Stimulated activated naive CD8-positive, alpha-beta T cell treated with anti-CD3 and anti-CD28 coated beads, Interleukin-15, amount 100 ng/mL, for 72 hours (primary cell): ENCODE data around the gene AGAP6.
"Not testable (repeated sequence)": the region's sequence is repeated elsewhere in the genome, so short reads cannot be mapped to it uniquely, and the experiment has no call there.

Experiments
- ATAC-seq: fragments of 150-1000 bp; cut with Tn5 transposase; 2 replicates; pipeline ENCODE4 v1.10.0; 2021; ENCODE audit warnings: mild to moderate bottlenecking, moderate library complexity
- DNase-seq, 2 donors: peaks; one replicate each; pipeline ENCODE4 v3.0.0; 2021 to 2022
- H3K27ac Mint-ChIP-seq, 2 donors: one replicate each; pipeline ENCODE4 v1.8.0; 2022; ENCODE audit warnings: mild to moderate bottlenecking in 2 of 2, mixed read lengths in 2 of 2, moderate library complexity in 2 of 2
- H3K27me3 Mint-ChIP-seq: one replicate; pipeline ENCODE4 v1.8.0; 2022; ENCODE audit warnings: mixed read lengths
- H3K4me1 Mint-ChIP-seq: one replicate; pipeline ENCODE4 v1.8.0; 2022; ENCODE audit warnings: mild to moderate bottlenecking, mixed read lengths
- H3K4me3 Mint-ChIP-seq, 2 donors: one replicate each; pipeline ENCODE4 v1.8.0; 2022; ENCODE audit warnings: mild to moderate bottlenecking in 2 of 2, mixed read lengths in 2 of 2, moderate library complexity in 1 of 2
- H3K9me3 Mint-ChIP-seq, 2 donors: one replicate each; pipeline ENCODE4 v1.8.0; 2022; ENCODE audit warnings: mixed read lengths in 2 of 2

Gene AGAP6

GRCh38 chr10:50055494-50056292 lies 67.5 kb downstream of the AGAP6 start:
- H3K27ac Mint-ChIP-seq, H3K27me3 Mint-ChIP-seq, ATAC-seq, H3K9me3 Mint-ChIP-seq, H3K4me3 Mint-ChIP-seq, H3K4me1 Mint-ChIP-seq, DNase-seq: not testable (repeated sequence)

- not testable (repeated sequence) for ATAC-seq, H3K27ac Mint-ChIP-seq, H3K27me3 Mint-ChIP-seq, H3K9me3 Mint-ChIP-seq, H3K4me3 Mint-ChIP-seq, H3K4me1 Mint-ChIP-seq, DNase-seq
Measured at GRCh38 chr10:50056654-50057053, 68.4 kb downstream of the AGAP6 start.

DNA sequence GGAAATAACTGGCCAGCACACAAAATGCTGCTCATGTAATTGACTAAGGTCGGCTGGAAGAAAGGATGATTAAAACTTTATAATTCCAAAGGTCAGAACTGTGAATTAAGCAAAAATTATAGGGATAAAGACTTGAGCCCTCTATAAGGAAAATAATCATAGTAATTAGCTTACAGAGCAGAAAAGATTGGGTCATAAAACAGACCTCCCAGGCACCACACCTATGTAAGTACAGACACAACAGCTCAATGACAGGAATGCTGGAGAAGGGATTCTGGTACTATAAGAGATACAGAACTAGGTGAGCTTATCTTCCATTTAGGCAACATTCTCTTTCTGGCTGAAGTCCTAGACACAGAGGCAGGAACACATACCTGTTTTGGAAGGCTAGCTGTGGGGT lies 70.5 kb downstream of the AGAP6 start:
- not testable (repeated sequence) for H3K4me1 Mint-ChIP-seq, ATAC-seq, H3K4me3 Mint-ChIP-seq, H3K27ac Mint-ChIP-seq, H3K27me3 Mint-ChIP-seq, DNase-seq, H3K9me3 Mint-ChIP-seq

- H3K9me3 Mint-ChIP-seq, DNase-seq, H3K4me1 Mint-ChIP-seq, H3K4me3 Mint-ChIP-seq, ATAC-seq, H3K27ac Mint-ChIP-seq, H3K27me3 Mint-ChIP-seq: not testable (repeated sequence)
Measured at GRCh38 chr10:50059946-50060345, 71.7 kb downstream of the AGAP6 start.
